ENCODE results near the gene DIDO1. TPM values are rescaled to one million over a fixed set of nuclear protein-coding genes. Genes with fewer than 3 reads are reported as not detected.

DIDO1 gene
- total and polyA plus RNA-seq, 9 of the 15 experiments (the other 6 are each of a cell fraction or from before 2014, with no cell fraction given), result 4.4 to 46.8 (median 31.2) TPM

DNA sequence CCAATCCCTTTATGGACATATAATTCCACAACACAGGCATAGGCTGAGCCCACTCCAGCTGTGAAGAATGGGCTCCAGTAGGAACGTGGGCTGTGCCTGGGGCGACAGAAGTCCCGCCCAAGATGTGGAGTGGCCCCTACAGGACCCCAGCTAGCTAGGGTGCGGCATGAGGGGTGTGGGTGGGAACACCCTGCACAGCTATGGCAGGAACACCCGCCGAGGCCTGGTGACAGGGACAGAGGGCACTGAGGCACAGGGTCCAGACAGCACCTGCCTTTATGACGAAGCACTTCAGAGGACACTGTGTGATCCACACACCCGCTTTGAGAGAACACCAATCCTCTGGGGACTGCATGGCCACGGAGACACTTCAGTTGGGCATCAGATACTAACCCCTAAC lies 36.4 kb downstream of the DIDO1 start:
- no peak overlapping the region for H3K9ac ChIP-seq (ENCODE audit: insufficient read depth in 1 of 2, low read depth in 2 of 2, low read length in 2 of 2)
- peaks cover under 1% of the 10 kb centered on the region for H3K9me1 ChIP-seq (ENCODE audit: control insufficient read depth, insufficient read depth, low read length)
- H3K4me3 ChIP-seq, result no peak overlapping the region
- H3K4me2 ChIP-seq (ENCODE audit: insufficient read depth, low read length), result no peak overlapping the region
- ATAC-seq (no peak), FAIRE-seq (no peak), DNase-seq (ENCODE audit: extremely low read depth in 1 of 4, low spot score in 3 of 4) (no peak)
- 94% methylated on average over 7 of the region's 9 CpGs for WGBS (ENCODE audit: insufficient coverage, low coverage, missing lambda C conversion rate)
- H3K79me2 ChIP-seq (ENCODE audit: control insufficient read depth, insufficient read depth, low read length), result no peaks in the 10 kb centered on the region
- intact Hi-C loops (cut with micrococcal nuclease) (no loop called here), in situ Hi-C loops (cut with MboI) (no loop called here)
- H3K4me1 ChIP-seq (replicated peaks in 1 of 2; ENCODE audit: control insufficient read depth in 2 of 2, insufficient read depth in 2 of 2, low read length in 2 of 2), result peaks cover 0 to 14% of the 10 kb centered on the region in 2 experiments; a peak in 2 of 5 replicates
- H2AFZ ChIP-seq (ENCODE audit: low read depth, low read length), result no peak overlapping the region
- no peaks in the 10 kb centered on the region for H3K9me3 ChIP-seq (replicated peaks; ENCODE audit: control insufficient read depth, insufficient read depth, low read depth, low read length)
- TF ChIP-seq, protein P1, sequence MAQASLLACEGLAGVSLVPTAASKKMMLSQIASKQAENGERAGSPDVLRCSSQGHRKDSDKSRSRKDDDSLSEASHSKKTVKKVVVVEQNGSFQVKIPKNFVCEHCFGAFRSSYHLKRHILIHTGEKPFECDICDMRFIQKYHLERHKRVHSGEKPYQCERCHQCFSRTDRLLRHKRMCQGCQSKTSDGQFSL (CRISPR knock-in tag; IDR thresholded peaks at IDR 0.05), result no peak
- TF ChIP-seq, protein P1 (tag; IDR thresholded peaks at IDR 0.05), result no peak
- no peak for TF ChIP-seq HIVEP1 (CRISPR knock-in tag; IDR thresholded peaks at IDR 0.05)
- no peak for TF ChIP-seq CHD2 (IDR thresholded peaks at IDR 0.05; ENCODE audit: low read depth, low read length)
- no peak for TF ChIP-seq BRD9 (IDR thresholded peaks at IDR 0.05; ENCODE audit: low read depth, partially characterized antibody)
- no peak for TF ChIP-seq CCAR2 (IDR thresholded peaks at IDR 0.05; ENCODE audit: low read depth, low read length)
- TF ChIP-seq, protein P2, sequence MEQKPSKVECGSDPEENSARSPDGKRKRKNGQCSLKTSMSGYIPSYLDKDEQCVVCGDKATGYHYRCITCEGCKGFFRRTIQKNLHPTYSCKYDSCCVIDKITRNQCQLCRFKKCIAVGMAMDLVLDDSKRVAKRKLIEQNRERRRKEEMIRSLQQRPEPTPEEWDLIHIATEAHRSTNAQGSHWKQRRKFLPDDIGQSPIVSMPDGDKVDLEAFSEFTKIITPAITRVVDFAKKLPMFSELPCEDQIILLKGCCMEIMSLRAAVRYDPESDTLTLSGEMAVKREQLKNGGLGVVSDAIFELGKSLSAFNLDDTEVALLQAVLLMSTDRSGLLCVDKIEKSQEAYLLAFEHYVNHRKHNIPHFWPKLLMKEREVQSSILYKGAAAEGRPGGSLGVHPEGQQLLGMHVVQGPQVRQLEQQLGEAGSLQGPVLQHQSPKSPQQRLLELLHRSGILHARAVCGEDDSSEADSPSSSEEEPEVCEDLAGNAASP (IDR thresholded peaks at IDR 0.05), result no peak
- no peak for TF ChIP-seq KDM1A (IDR thresholded peaks at IDR 0.05)
- no peak for TF ChIP-seq NR1H2 (CRISPR knock-in tag; IDR thresholded peaks at IDR 0.05)
- TF ChIP-seq NFE2L1 (tag; IDR thresholded peaks at IDR 0.05; ENCODE audit: borderline replicate concordance, low read depth), result no peak
- TF ChIP-seq ZC3H8 (IDR thresholded peaks at IDR 0.05), result no peak
- no peaks in the 10 kb centered on the region for H4K20me1 ChIP-seq (replicated peaks; ENCODE audit: control insufficient read depth, insufficient read depth, low read length)
- ChIA-PET CTCF (ENCODE audit: low intra/inter-chr PET ratio) (no interaction called here), POLR2A (interaction anchor here (1.2 to 3.1 kb wide), 2 partner anchors 11 to 13 kb away, joined by 5 to 16 read pairs; no protein-coding TSS in a partner anchor)
- H3K27ac ChIP-seq (ENCODE audit: extremely low read depth, low read depth, low read length), result no peak overlapping the region
- no peaks in the 10 kb centered on the region for H3K27me3 ChIP-seq (ENCODE audit: control insufficient read depth in 2 of 2, insufficient read depth in 2 of 2, low read length in 2 of 2)
- peaks cover 91% of the 10 kb centered on the region for H3K36me3 ChIP-seq (ENCODE audit: control insufficient read depth, insufficient read depth, low read length)
- BruUV-seq (replicated peaks), result no TSS peak

Measured in K562 (cell line).